HepG2 (cell line): ENCODE data around the gene ITCH. TPM values are rescaled to one million over a fixed set of nuclear protein-coding genes. Genes with fewer than 3 reads are reported as not detected.

Experiments used
- GABPA ChIP-seq, 2 experiments: IDR thresholded peaks; 2 replicates each; pipeline ENCODE4 v1.6.1; 2011 to 2016; ENCODE audit warnings: low read depth in 2 of 2, low read length in 1 of 2, missing biosample characterization in 1 of 2, missing genetic modification characterization in 1 of 2
- ISX ChIP-seq: sonication (generic); formaldehyde crosslinking; conservative IDR thresholded peaks from 2 replicates; pipeline ENCODE4 v1.5.0; 2020; ENCODE audit warnings: missing genetic modification reagents
- KDM2A ChIP-seq: sonication (generic); formaldehyde crosslinking; IDR thresholded peaks from 2 replicates; pipeline ENCODE4 v1.4.0; 2020; ENCODE audit warnings: low read depth, missing genetic modification reagents, borderline replicate concordance
- PLRG1 ChIP-seq: fragments of 450-650 bp; conservative IDR thresholded peaks from 2 replicates; pipeline ENCODE4 v1.6.1; 2016
- TARDBP ChIP-seq: sonication (generic); formaldehyde crosslinking; IDR thresholded peaks from 2 replicates; pipeline ENCODE4 v1.8.0; 2022; ENCODE audit warnings: mild to moderate bottlenecking, missing genetic modification reagents
- TMF1 ChIP-seq: sonication (generic); formaldehyde crosslinking; IDR thresholded peaks from 2 replicates; pipeline ENCODE4 v1.8.1; 2022; ENCODE audit warnings: low read depth, missing genetic modification reagents
- XBP1 ChIP-seq: sonication (generic); formaldehyde crosslinking; IDR thresholded peaks from 2 replicates; pipeline ENCODE4 v1.5.0; 2020; ENCODE audit warnings: missing genetic modification reagents
- ZMYM3 ChIP-seq: sonication (generic); formaldehyde crosslinking; IDR thresholded peaks from 2 replicates; pipeline ENCODE4 v1.5.1; 2020; ENCODE audit warnings: mild to moderate bottlenecking, missing genetic modification reagents
- ZNF136 ChIP-seq: sonication (generic); formaldehyde crosslinking; IDR thresholded peaks from 2 replicates; pipeline ENCODE4 v1.8.1; 2022; ENCODE audit warnings: low read depth, mild to moderate bottlenecking, moderate library complexity, missing genetic modification reagents
- ZNF460 ChIP-seq: sonication (generic); formaldehyde crosslinking; IDR thresholded peaks from 2 replicates; pipeline ENCODE4 v1.5.1; 2020; ENCODE audit warnings: missing genetic modification reagents, mild to moderate bottlenecking, borderline replicate concordance
- ZNF598 ChIP-seq: sonication (generic); formaldehyde crosslinking; IDR thresholded peaks from 2 replicates; pipeline ENCODE4 v1.5.1; 2020; ENCODE audit warnings: mild to moderate bottlenecking, missing genetic modification reagents, borderline replicate concordance
- ZNF773 ChIP-seq: sonication (generic); formaldehyde crosslinking; IDR thresholded peaks from 2 replicates; pipeline ENCODE4 v1.4.0; 2020; ENCODE audit warnings: missing genetic modification reagents, borderline replicate concordance
- ZNF775 ChIP-seq: sonication (generic); formaldehyde crosslinking; IDR thresholded peaks from 2 replicates; pipeline ENCODE4 v1.4.0; 2020; ENCODE audit warnings: missing genetic modification reagents, mild to moderate bottlenecking, moderate library complexity, borderline replicate concordance
- polyA plus RNA-seq, 8 experiments: library from polyadenylated mRNA; depleted of rRNA in 3 of 8; stranded (reverse) in 7 of 8; unstranded in 1 of 8; fragments of >200 nt; fragmentation: Illumina TruSeq in 4 of 8; extraction: Trizol in 4 of 8; gene quantifications; 2 replicates each; pipeline versions ENCODE4 v1.2.1 to v1.2.3, GENCODE V29; 2011 to 2016; ENCODE audit warnings: low read depth in 4 of 8, missing spikeins in 1 of 8, mixed read lengths in 1 of 8; ENCODE audit not compliant: insufficient read depth in 1 of 8
- total RNA-seq, 5 experiments: library from RNA; depleted of rRNA; stranded (reverse); fragments of >200 nt; fragmentation: Illumina TruSeq; extraction: Trizol; gene quantifications; 2 replicates each; pipeline ENCODE4 v1.2.3, GENCODE V29; 2016; ENCODE audit warnings: low read depth in 1 of 5
- TF ChIP-seq, protein P1 (sequence below): sonication (generic); formaldehyde crosslinking; IDR thresholded peaks from 2 replicates; pipeline ENCODE4 v1.4.0; 2020; ENCODE audit warnings: missing genetic modification reagents
- TF ChIP-seq, protein P2 (sequence below): sonication (generic); formaldehyde crosslinking; conservative IDR thresholded peaks from 2 replicates; pipeline ENCODE4 v1.4.0; 2020; ENCODE audit warnings: missing genetic modification reagents
- TF ChIP-seq, protein P3 (sequence below): sonication (generic); formaldehyde crosslinking; conservative IDR thresholded peaks from 2 replicates; pipeline ENCODE4 v1.8.0; 2022; ENCODE audit warnings: low read depth, missing genetic modification reagents
- TF ChIP-seq, protein P4 (sequence below): sonication (generic); formaldehyde crosslinking; IDR thresholded peaks from 2 replicates; pipeline ENCODE4 v1.5.1; 2020; ENCODE audit warnings: missing genetic modification reagents, mild to moderate bottlenecking, borderline replicate concordance
- TF ChIP-seq, protein P5 (sequence below): sonication (generic); formaldehyde crosslinking; IDR thresholded peaks from 2 replicates; pipeline ENCODE4 v1.5.0; 2020; ENCODE audit warnings: missing genetic modification reagents, mild to moderate bottlenecking, borderline replicate concordance

ITCH gene
- total and polyA plus RNA-seq, 2 of the 13 experiments (the other 11 are each of a cell fraction or from before 2014, with no cell fraction given), result 20.5 to 112 TPM

DNA sequence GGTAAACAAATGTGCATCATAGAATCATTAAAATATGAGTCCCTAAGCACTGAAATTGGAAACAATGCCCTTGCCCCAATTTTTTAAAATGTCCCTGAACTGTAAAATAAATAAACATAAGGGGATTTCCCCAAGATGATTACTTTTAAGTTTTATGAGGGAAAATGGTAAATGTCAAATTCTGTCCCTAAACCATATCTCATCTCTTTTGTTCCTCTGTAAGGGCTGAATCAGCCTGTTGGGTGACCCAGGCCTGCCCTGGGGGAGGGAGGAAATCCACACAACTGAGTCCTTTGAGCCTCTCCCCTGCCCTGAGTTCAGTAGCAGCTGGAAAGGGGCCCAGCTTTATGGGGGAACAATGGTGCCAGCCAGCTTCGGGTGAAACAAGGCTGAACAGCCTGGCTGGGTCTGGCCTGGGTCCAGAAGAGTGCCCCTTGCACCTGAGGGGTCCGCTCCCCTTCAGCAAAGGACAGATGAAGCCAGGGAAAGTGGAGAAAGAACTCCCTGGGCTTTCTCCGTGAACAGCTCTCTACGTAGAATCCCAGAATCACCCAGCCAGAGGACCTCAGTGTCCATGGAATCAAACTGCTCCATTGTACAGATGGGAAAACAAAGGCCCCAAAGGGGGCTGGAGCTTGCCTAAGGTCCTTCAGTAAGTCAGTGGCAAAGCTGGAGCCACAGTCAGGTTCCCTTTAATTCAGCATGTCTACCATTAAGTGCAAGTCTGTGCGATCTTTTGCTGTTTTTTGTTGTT is 28.2 kb upstream of the ITCH start (continued):
- TF ChIP-seq, protein P1, sequence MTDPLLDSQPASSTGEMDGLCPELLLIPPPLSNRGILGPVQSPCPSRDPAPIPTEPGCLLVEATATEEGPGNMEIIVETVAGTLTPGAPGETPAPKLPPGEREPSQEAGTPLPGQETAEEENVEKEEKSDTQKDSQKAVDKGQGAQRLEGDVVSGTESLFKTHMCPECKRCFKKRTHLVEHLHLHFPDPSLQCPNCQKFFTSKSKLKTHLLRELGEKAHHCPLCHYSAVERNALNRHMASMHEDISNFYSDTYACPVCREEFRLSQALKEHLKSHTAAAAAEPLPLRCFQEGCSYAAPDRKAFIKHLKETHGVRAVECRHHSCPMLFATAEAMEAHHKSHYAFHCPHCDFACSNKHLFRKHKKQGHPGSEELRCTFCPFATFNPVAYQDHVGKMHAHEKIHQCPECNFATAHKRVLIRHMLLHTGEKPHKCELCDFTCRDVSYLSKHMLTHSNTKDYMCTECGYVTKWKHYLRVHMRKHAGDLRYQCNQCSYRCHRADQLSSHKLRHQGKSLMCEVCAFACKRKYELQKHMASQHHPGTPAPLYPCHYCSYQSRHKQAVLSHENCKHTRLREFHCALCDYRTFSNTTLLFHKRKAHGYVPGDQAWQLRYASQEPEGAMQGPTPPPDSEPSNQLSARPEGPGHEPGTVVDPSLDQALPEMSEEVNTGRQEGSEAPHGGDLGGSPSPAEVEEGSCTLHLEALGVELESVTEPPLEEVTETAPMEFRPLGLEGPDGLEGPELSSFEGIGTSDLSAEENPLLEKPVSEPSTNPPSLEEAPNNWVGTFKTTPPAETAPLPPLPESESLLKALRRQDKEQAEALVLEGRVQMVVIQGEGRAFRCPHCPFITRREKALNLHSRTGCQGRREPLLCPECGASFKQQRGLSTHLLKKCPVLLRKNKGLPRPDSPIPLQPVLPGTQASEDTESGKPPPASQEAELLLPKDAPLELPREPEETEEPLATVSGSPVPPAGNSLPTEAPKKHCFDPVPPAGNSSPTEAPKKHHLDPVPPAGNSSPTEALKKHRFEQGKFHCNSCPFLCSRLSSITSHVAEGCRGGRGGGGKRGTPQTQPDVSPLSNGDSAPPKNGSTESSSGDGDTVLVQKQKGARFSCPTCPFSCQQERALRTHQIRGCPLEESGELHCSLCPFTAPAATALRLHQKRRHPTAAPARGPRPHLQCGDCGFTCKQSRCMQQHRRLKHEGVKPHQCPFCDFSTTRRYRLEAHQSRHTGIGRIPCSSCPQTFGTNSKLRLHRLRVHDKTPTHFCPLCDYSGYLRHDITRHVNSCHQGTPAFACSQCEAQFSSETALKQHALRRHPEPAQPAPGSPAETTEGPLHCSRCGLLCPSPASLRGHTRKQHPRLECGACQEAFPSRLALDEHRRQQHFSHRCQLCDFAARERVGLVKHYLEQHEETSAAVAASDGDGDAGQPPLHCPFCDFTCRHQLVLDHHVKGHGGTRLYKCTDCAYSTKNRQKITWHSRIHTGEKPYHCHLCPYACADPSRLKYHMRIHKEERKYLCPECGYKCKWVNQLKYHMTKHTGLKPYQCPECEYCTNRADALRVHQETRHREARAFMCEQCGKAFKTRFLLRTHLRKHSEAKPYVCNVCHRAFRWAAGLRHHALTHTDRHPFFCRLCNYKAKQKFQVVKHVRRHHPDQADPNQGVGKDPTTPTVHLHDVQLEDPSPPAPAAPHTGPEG (CRISPR knock-in tag), result no peak
- TF ChIP-seq KDM2A (CRISPR knock-in tag) (no peak), ZNF598 (CRISPR knock-in tag) (peak; percentile 48; the same call in 1 of the 2 replicates), PLRG1 (no peak), ZNF775 (no peak), ZNF773 (CRISPR knock-in tag) (no peak), ZMYM3 (CRISPR knock-in tag) (peak; percentile 98), ZNF136 (CRISPR knock-in tag) (0 out of 2 replicates have a peak, but pooled peaks have one; percentile 5), ISX (CRISPR knock-in tag) (no peak), XBP1 (no peak), TMF1 (CRISPR knock-in tag) (no peak), GABPA (IDR thresholded peaks at IDR 0.05; ENCODE audit: low read depth, low read length) (no peak), GABPA (CRISPR knock-in tag; IDR thresholded peaks at IDR 0.05; ENCODE audit: low read depth) (no peak), ZNF460 (CRISPR knock-in tag) (no peak), TARDBP (CRISPR knock-in tag) (no peak)
- TF ChIP-seq, protein P2, sequence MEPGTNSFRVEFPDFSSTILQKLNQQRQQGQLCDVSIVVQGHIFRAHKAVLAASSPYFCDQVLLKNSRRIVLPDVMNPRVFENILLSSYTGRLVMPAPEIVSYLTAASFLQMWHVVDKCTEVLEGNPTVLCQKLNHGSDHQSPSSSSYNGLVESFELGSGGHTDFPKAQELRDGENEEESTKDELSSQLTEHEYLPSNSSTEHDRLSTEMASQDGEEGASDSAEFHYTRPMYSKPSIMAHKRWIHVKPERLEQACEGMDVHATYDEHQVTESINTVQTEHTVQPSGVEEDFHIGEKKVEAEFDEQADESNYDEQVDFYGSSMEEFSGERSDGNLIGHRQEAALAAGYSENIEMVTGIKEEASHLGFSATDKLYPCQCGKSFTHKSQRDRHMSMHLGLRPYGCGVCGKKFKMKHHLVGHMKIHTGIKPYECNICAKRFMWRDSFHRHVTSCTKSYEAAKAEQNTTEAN, result no peak
- TF ChIP-seq, protein P3, sequence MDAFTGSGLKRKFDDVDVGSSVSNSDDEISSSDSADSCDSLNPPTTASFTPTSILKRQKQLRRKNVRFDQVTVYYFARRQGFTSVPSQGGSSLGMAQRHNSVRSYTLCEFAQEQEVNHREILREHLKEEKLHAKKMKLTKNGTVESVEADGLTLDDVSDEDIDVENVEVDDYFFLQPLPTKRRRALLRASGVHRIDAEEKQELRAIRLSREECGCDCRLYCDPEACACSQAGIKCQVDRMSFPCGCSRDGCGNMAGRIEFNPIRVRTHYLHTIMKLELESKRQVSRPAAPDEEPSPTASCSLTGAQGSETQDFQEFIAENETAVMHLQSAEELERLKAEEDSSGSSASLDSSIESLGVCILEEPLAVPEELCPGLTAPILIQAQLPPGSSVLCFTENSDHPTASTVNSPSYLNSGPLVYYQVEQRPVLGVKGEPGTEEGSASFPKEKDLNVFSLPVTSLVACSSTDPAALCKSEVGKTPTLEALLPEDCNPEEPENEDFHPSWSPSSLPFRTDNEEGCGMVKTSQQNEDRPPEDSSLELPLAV (CRISPR knock-in tag), result no peak
- TF ChIP-seq, protein P4, sequence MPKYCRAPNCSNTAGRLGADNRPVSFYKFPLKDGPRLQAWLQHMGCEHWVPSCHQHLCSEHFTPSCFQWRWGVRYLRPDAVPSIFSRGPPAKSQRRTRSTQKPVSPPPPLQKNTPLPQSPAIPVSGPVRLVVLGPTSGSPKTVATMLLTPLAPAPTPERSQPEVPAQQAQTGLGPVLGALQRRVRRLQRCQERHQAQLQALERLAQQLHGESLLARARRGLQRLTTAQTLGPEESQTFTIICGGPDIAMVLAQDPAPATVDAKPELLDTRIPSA, result no peak
- TF ChIP-seq, protein P5, sequence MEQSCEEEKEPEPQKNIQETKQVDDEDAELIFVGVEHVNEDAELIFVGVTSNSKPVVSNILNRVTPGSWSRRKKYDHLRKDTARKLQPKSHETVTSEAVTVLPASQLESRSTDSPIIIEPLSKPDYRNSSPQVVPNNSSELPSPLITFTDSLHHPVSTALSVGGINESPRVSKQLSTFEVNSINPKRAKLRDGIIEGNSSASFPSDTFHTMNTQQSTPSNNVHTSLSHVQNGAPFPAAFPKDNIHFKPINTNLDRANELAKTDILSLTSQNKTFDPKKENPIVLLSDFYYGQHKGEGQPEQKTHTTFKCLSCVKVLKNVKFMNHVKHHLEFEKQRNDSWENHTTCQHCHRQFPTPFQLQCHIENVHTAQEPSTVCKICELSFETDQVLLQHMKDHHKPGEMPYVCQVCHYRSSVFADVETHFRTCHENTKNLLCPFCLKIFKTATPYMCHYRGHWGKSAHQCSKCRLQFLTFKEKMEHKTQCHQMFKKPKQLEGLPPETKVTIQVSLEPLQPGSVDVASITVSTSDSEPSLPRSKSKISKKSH (CRISPR knock-in tag), result no peak
